SH-SY5Y (cell line): ENCODE results near the gene DNAH9.

Experiments used
- GATA2 ChIP-seq: IDR thresholded peaks from 2 replicates; pipeline ENCODE4 v1.6.1; 2011; ENCODE audit warnings: mild to moderate bottlenecking, low read depth, low read length
- GATA3 ChIP-seq: IDR thresholded peaks from 2 replicates; pipeline ENCODE4 v1.6.1; 2011; ENCODE audit warnings: low read depth, mild to moderate bottlenecking, low read length, moderate library complexity

- TF ChIP-seq GATA2 (no peak), GATA3 (no peak)
Measured at GRCh38 chr17:11997972-11998233, 399.6 kb downstream of the DNAH9 start.
